Measurements from ENCODE around the gene WFIKKN2.
"Not testable (repeated sequence)": the region's sequence is repeated elsewhere in the genome, so short reads cannot be mapped to it uniquely, and the experiment has no call there.

Gene WFIKKN2
- total RNA-seq: 0 reads per million in 4 donors

GRCh38 chr17:50835301-50836234 lies at the start of gene WFIKKN2:
Gene WFIKKN2, plus strand, starts transcription at chr17:50835586. Its CDS starts 352 bp downstream, at chr17:50835938.
- no peak for DNase-seq

- no peak for DNase-seq
These were observed 49.3 kb upstream of the WFIKKN2 start for GRCh38 chr17:50785946-50786570.

- DNase-seq: no peak
These were observed 48.3 kb upstream of the WFIKKN2 start for GRCh38 chr17:50787106-50787505.

- DNase-seq: no peak
These were observed 44.8 kb upstream of the WFIKKN2 start for GRCh38 chr17:50790618-50791017.

- no peak for DNase-seq
These were observed 43.3 kb upstream of the WFIKKN2 start for GRCh38 chr17:50792132-50792531.

- DNase-seq: no peak
These were observed 42.4 kb upstream of the WFIKKN2 start for GRCh38 chr17:50793007-50793406.

GRCh38 chr17:50794361-50794760 lies 41.0 kb upstream of the WFIKKN2 start:
- DNase-seq: no peak

- no peak for DNase-seq
These were observed 38.1 kb upstream of the WFIKKN2 start for GRCh38 chr17:50797135-50797810.

- DNase-seq: no peak
These were observed 36.7 kb upstream of the WFIKKN2 start for GRCh38 chr17:50798424-50799288.

- DNase-seq: no peak
These were observed 35.8 kb upstream of the WFIKKN2 start for GRCh38 chr17:50799582-50799981.

- no peak for DNase-seq
These were observed 35.1 kb upstream of the WFIKKN2 start for GRCh38 chr17:50800196-50800700.

GRCh38 chr17:50802609-50803571 lies 32.5 kb upstream of the WFIKKN2 start:
- DNase-seq: no peak

GRCh38 chr17:50803676-50804075 lies 31.7 kb upstream of the WFIKKN2 start:
- DNase-seq: no peak

GRCh38 chr17:50804749-50805475 lies 30.5 kb upstream of the WFIKKN2 start:
- not testable (repeated sequence) for DNase-seq

- DNase-seq: no peak
These were observed 29.9 kb upstream of the WFIKKN2 start for GRCh38 chr17:50805486-50805885.

- no peak for DNase-seq
These were observed 29.2 kb upstream of the WFIKKN2 start for GRCh38 chr17:50806141-50806643.

- no peak for DNase-seq
These were observed 28.4 kb upstream of the WFIKKN2 start for GRCh38 chr17:50807009-50807408.

- no peak for DNase-seq
These were observed 27.7 kb upstream of the WFIKKN2 start for GRCh38 chr17:50807675-50808074.

GRCh38 chr17:50808413-50808812 lies 27.0 kb upstream of the WFIKKN2 start:
- no peak for DNase-seq

GRCh38 chr17:50808888-50809287 lies 26.5 kb upstream of the WFIKKN2 start:
- DNase-seq: no peak

All from T-helper 1 cell (primary cell).